ENCODE measurements around the gene VWC2.

Gene VWC2

DNA sequence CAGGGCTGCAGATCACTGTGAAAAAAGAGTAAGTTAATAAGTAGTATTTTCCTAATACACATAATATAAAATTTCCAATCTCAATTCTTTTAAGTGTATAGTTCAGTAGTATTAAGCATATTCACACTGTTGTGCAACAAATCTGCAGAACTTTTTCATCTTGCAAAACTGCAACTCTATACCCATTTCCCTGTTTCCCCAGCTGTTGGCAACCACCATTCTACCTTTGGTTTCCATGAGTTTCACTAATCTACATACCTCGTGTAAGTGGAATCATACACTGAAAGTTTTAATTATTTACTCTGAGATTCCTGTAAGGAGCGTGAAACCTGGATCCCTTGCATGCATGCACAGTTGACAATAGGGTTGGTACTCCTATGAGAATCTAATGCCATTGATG lies 164.2 kb downstream of the VWC2 start:
- no peak for DNase-seq (ENCODE audit: low read depth, low spot score)
